ENCODE results near the gene OPCML.

The OPCML gene

DNA sequence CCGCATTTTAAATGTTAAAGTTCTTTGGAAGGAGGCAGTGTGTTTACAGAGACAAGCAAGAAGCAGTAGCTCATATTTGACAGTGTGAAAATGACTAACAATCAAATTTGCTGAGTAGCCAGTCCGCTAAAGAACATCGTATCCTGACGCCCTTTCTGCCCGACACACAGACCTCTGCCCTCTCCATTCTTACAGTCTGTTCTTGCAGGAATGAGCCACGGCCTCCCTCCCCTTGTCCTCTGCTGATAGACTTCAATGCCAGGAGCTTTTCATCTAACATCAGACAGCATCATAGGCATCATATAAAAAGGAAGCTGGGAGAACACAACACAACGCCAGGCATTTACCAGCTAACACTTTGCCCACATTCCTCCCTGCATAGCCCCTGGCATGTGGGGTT, 486.0 kb downstream of the OPCML start:
- no peak overlapping the region for H3K4me3 ChIP-seq (ENCODE audit: insufficient read depth, low read length, poor library complexity, severe bottlenecking)
- H3K79me2 ChIP-seq (ENCODE audit: insufficient read depth, low read length) = no peaks in the 10 kb centered on the region
- H3K27me3 ChIP-seq (ENCODE audit: low read length) = no peaks in the 10 kb centered on the region
- no peaks in the 10 kb centered on the region for H3K9me3 ChIP-seq (ENCODE audit: insufficient read depth, low read length)
- no peaks in the 10 kb centered on the region for H3K36me3 ChIP-seq (ENCODE audit: low read length)
- H3K9ac ChIP-seq (ENCODE audit: low read length) = no peak overlapping the region
- no peaks in the 10 kb centered on the region for H3K9me2 ChIP-seq (replicated peaks; ENCODE audit: insufficient read depth, low read length)
- H3F3A ChIP-seq (ENCODE audit: insufficient read depth) = no peaks in the 10 kb centered on the region
- no peak for TF ChIP-seq EZH2phosphoT487 (conservative IDR thresholded peaks at IDR 0.05; ENCODE audit: low read length)
- TF ChIP-seq, protein P1, sequence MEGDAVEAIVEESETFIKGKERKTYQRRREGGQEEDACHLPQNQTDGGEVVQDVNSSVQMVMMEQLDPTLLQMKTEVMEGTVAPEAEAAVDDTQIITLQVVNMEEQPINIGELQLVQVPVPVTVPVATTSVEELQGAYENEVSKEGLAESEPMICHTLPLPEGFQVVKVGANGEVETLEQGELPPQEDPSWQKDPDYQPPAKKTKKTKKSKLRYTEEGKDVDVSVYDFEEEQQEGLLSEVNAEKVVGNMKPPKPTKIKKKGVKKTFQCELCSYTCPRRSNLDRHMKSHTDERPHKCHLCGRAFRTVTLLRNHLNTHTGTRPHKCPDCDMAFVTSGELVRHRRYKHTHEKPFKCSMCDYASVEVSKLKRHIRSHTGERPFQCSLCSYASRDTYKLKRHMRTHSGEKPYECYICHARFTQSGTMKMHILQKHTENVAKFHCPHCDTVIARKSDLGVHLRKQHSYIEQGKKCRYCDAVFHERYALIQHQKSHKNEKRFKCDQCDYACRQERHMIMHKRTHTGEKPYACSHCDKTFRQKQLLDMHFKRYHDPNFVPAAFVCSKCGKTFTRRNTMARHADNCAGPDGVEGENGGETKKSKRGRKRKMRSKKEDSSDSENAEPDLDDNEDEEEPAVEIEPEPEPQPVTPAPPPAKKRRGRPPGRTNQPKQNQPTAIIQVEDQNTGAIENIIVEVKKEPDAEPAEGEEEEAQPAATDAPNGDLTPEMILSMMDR (IDR thresholded peaks at IDR 0.05; ENCODE audit: insufficient read depth, low read length, poor library complexity, severe bottlenecking) = no peak
- H3K4me2 ChIP-seq (ENCODE audit: low read depth, low read length, poor library complexity, severe bottlenecking) = no peak overlapping the region
- no peak overlapping the region for H2AFZ ChIP-seq (ENCODE audit: low read depth, low read length, severe bottlenecking)
- H4K20me1 ChIP-seq (ENCODE audit: low read depth, low read length) = no peaks in the 10 kb centered on the region
- H3K27ac ChIP-seq (ENCODE audit: low read depth, low read length) = no peak overlapping the region

DNA sequence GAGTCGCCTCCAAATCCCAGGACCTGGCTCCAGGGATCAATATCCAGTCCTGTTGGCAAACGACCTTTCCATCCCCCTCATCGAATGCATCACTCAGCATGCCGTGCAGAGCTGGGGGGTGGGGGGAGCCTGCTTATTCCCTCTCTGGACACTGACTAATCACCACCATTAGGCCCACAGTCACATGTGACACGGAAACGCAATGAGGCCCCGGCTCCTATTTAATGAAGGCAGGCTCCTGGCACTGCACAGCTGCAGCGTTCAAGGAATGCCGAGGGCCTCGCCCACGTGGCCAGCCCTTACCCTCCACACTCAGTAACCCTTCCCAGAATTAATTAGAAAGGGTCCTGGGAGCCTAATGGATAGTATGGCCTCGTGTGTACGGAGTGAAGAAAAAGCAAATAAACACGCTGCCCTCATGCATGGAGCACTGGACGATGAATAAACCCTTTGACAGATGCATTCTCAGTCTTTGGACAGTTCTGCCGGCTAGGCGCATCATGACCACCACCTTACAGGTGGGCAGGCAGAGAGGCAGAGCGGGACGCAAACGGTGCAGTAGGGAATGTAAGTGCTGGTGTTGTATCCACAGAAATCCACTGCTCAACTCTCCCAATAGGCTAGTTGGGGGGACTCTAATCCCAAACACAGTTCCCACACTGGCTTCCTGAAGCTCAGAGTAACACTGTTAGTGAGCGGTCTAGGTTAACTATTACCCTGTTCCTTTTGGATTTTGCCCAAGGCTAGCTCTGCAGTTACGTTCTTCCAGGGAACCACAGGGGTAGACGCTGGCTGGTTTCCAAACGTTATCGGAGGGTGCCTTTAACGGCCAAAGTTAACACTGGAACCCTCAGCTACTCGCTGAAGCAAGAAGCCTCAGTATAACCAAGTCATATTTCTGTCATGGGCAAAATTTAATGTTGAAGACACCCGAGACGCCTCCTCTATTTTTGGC, 490.1 kb downstream of the OPCML start:
- H3K4me2 ChIP-seq (ENCODE audit: low read depth, low read length, poor library complexity, severe bottlenecking) = no peak overlapping the region

DNA sequence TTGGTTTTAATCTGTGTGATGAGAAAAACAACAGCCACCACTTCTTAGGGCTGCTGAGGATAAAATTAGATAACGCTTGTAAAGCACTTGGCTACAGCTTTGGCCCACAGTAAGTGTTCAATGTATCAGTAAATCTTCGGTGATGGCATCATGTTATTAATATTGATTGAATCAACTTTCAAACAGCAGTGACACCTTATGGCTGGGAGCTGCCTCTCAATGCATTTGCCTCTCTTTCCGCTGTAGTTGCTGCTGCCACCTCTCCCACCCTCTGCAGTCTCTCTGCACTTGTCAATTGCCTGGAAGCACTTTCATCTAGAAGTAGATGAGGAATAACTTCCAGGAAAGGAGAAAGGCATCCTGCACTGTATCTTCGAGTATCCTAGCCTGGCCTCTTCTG, 491.1 kb downstream of the OPCML start:
- H2AFZ ChIP-seq (ENCODE audit: low read depth, low read length, severe bottlenecking) = no peak overlapping the region
- no peak overlapping the region for H3K27ac ChIP-seq (ENCODE audit: low read depth, low read length)
- no peak overlapping the region for H3K4me2 ChIP-seq (ENCODE audit: low read depth, low read length, poor library complexity, severe bottlenecking)
- H3K9ac ChIP-seq (ENCODE audit: low read length) = no peak overlapping the region
- no peaks in the 10 kb centered on the region for H3K9me2 ChIP-seq (replicated peaks; ENCODE audit: insufficient read depth, low read length)
- H3K79me2 ChIP-seq (ENCODE audit: insufficient read depth, low read length) = no peaks in the 10 kb centered on the region
- H4K20me1 ChIP-seq (ENCODE audit: low read depth, low read length) = no peaks in the 10 kb centered on the region
- H3K36me3 ChIP-seq (ENCODE audit: low read length) = no peaks in the 10 kb centered on the region
- no peaks in the 10 kb centered on the region for H3K27me3 ChIP-seq (ENCODE audit: low read length)
- no peak overlapping the region for H3K4me3 ChIP-seq (ENCODE audit: insufficient read depth, low read length, poor library complexity, severe bottlenecking)
- H3F3A ChIP-seq (ENCODE audit: insufficient read depth) = no peaks in the 10 kb centered on the region
- TF ChIP-seq, protein P1 (IDR thresholded peaks at IDR 0.05; ENCODE audit: insufficient read depth, low read length, poor library complexity, severe bottlenecking) = no peak
- TF ChIP-seq EZH2phosphoT487 (conservative IDR thresholded peaks at IDR 0.05; ENCODE audit: low read length) = no peak
- H3K9me3 ChIP-seq (ENCODE audit: insufficient read depth, low read length) = no peaks in the 10 kb centered on the region

More for the DNA sequence above, 490.1 kb downstream of the OPCML start:
- Histone ChIP-seq H3K4me3 (ENCODE audit: insufficient read depth, low read length, poor library complexity, severe bottlenecking) (no peak overlapping the region), H3K9ac (ENCODE audit: low read length) (no peak overlapping the region), H3K27ac (ENCODE audit: low read depth, low read length) (no peak overlapping the region), H3F3A (ENCODE audit: insufficient read depth) (no peaks in the 10 kb centered on the region), H4K20me1 (ENCODE audit: low read depth, low read length) (no peaks in the 10 kb centered on the region), H3K27me3 (ENCODE audit: low read length) (no peaks in the 10 kb centered on the region), H3K79me2 (ENCODE audit: insufficient read depth, low read length) (no peaks in the 10 kb centered on the region), H3K9me3 (ENCODE audit: insufficient read depth, low read length) (no peaks in the 10 kb centered on the region), H2AFZ (ENCODE audit: low read depth, low read length, severe bottlenecking) (no peak overlapping the region), H3K36me3 (ENCODE audit: low read length) (no peaks in the 10 kb centered on the region), H3K9me2 (replicated peaks; ENCODE audit: insufficient read depth, low read length) (no peaks in the 10 kb centered on the region)
- TF ChIP-seq EZH2phosphoT487 (conservative IDR thresholded peaks at IDR 0.05; ENCODE audit: low read length) = no peak
- TF ChIP-seq, protein P1 (IDR thresholded peaks at IDR 0.05; ENCODE audit: insufficient read depth, low read length, poor library complexity, severe bottlenecking) = no peak
